NCI-H2227 (cell line): Measurements from ENCODE around the gene BMP10.

Source experiments
- DNase-seq: peaks from one replicate; lab custom pipeline; 2025; ENCODE audit not compliant: unreplicated experiment; lab: John Stamatoyannopoulos, UW

BMP10 gene, protein sequence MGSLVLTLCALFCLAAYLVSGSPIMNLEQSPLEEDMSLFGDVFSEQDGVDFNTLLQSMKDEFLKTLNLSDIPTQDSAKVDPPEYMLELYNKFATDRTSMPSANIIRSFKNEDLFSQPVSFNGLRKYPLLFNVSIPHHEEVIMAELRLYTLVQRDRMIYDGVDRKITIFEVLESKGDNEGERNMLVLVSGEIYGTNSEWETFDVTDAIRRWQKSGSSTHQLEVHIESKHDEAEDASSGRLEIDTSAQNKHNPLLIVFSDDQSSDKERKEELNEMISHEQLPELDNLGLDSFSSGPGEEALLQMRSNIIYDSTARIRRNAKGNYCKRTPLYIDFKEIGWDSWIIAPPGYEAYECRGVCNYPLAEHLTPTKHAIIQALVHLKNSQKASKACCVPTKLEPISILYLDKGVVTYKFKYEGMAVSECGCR

DNA sequence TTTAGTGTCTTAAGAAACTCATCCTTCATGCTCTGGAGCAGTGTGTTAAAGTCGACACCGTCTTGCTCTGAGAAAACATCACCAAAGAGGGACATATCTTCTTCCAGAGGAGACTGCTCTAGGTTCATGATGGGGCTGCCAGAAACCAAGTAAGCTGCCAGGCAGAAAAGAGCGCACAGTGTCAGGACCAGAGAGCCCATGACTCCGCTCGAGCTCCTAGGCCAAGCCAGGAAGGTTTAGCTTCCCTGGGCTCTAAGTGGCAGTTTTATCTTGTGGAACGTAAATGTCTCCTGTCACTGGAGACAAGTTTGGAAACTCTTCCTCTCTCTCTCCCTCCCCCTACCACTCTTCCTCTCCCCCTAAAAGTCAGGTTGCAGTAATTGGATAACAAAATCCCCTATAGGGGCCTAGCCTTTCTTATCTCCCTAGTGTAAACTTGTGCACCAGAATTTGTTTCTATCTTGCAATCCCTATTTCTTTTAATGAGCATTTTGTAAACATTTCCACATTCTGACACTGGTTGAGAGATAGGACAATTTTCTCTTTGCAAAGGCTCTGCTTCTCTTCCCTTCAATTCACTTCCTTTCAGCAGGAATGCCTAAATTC is at the start of gene BMP10:
Gene BMP10, minus strand, starts transcription at position 239 of the 606 bp plus-strand sequence. Its CDS starts 39 bp downstream, at position 200.
- DNase-seq = no peak

DNA sequence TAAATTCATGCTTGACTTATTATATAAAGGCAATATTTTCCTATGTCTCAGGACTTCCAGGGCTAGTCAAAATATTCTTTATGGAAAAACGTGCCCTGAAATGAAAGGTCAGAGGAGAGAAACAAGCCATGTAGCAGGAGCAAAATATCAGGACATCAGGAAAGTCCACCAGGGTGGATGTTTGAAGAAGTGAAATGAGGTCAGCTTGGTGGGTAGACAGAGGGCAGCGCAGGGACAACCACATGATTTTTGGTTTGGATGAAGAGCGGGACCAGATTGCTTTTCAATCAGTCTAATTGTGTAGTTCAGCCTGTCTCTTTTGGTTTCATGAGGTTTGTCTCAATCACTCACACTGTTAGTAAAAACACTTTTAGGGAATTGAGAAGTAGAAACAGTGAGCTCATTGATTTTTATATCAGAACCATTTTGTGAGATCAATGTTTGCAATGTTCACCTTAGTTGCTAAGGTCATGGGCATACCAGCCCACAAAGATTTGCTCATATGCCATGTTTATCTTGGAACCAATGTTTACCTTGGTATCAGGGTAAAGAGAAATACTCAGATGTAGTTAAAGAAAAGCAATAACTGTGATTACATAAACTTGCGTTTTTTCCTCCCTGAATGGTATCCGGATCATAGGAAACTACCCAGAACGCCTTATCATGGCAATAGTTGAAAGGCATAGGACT is 49.4 kb upstream of the BMP10 start:
- no peak for DNase-seq

DNA sequence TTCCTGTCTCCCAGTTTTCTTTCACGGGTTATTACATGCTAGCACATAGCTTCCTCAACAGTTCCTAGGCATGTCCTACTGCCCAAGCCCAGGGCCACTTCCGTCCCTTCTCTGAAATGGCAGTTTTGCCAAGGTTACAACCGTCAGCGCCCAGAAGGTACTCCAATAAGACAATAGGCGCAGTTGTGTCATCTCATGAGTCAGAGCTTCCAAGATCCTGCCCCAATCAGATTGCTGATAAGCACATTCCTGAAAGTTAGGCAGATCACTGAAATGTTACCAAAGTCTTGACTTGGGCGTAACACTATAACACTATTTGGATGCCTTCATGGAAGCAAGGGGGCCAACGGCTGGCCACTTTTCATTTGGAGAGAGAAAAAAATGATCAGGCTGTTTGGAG is 47.3 kb upstream of the BMP10 start:
- no peak for DNase-seq

DNA sequence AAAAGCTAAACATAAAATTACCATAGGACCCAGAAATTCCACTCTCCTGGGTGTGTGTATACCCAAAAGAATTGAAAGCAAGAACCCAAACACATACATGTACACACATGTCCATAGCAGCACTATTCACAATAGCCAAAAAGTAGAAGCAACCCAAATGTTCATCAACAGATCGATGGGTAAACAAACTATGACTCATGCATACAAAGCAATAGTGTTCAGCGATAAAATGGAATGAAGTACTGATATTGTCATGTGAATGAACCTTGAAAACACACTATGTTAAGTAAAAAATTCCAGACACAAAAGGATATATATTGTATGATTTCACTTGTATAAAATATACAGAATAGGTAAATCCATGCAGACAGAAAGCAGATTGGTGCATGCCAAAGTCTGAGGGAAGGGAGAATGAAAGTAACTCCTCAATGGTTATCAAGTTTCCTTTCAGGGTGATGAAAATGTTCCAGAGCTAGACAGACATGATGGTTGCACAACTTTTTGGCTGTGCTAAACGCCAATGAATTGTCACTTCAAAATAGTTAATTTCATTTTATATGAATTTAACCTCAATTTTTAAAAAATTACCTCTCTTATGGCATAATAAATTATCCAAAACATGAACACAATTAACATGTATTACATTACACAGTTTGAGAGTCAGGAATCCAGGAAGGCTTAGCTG is 46.0 kb upstream of the BMP10 start:
- DNase-seq = no peak

DNA sequence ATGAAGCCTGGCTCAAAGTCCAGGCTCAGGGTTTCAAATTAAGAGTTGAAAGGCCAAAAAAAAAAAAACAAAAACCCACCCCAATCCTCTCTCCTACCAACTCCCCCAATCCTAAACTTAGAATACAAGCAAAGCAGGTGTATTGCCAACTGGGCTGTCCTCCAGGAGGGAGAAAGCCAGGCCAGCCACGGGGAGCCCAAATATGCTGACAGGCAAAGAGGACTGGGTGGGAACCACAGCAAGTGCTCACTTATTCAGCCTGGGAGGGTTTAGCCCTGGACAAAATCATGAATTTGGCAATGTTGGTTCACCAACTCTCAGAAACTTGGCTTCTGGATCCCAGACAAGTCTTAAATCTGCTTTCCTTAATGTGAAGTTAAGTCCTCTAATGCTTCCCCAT is 45.0 kb upstream of the BMP10 start:
- DNase-seq = no peak

DNA sequence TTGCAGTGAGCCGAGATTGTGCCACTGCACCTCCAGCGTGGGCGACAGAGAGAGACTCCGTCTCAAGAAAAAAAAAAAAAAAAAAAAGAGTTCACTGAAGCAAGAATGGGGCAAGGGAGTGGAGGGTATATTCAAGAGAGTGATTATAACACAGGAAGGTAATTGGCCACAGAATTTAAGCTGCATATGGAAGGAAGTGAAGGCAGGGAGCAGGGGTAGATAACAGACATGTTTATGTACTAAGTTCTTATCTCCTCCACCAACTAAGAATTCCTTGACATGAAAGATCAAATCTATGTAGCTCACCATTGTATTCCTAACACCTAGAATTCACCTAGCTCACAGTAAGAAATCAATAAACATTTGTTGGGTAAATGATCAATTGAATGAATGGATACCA is 44.2 kb upstream of the BMP10 start:
- DNase-seq = no peak

DNA sequence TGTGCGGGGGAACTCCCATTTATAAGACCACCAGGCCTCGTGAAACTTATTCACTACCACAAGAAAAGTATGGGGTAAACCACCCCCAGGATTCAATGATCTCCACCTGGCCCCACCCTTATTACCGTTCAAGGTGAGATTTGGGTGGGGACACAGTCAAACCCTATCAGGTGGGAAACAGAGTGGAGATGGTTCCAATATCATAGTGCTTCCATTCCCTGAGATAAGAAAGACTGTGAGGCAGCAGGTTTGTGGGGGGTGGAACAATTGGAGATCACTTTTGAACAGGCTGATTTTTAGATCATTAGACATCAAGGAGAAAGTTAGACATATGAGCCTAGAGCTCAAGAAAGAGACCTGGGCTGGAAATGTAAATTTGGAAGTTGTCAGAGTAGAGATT is 42.2 kb upstream of the BMP10 start:
- DNase-seq = no peak

DNA sequence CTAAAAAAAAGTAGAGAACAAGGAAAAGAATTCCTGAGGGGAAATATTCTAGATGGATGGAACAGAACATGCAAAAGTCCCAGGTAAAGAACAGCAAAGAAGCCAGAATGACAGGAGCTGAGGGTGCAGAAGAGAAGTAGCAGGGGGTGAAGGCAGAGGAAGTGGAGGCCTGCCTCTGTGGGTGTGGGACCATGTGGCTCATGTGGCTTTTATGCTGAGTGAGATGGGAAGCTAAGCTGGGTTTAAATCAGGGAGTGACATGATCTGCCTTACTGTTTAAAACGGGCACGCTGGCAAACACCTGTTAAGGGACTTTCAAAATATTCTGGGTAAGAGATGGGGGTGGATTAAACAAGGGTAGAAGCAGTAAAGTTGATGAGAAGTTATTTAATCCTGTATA is 41.5 kb upstream of the BMP10 start:
- DNase-seq = no peak

DNA sequence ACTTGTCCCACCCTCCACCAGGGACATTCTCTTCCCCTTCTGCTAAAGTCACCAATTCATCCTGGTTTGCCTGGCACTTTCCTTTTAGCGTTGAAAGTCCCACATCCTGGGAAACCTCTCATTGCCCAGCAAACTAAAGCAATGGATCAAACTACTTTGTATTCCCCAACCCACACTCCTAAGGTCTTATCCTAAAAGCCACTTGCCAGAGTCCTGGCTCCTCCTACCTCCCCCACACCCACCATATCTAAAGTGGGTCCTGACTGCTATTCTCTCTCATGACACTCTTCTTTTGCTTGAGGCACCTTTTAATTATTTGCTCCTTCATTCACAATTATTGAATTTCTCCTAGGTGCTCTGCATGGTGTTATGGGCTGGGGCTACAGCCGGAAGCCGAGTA is 40.9 kb upstream of the BMP10 start:
- DNase-seq = no peak

DNA sequence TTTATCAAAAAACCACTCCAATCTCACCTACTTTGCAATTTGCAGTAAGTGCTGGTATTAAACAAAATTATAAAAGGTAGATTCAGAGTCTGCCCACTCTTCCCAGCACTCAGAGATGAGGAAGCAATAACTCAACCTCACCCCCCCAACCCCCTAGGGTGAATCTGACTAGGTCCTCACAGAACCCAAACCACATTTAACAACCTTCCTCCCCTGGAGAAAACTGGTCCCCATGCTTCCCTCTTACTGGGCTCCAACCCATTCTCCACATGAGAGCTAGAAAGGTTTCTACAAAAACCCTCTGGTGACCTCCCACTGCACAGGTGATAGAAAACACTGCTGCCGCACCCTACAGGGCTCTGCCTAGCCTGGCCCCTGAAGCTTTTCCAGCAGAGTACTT is 40.5 kb upstream of the BMP10 start:
- no peak for DNase-seq

DNA sequence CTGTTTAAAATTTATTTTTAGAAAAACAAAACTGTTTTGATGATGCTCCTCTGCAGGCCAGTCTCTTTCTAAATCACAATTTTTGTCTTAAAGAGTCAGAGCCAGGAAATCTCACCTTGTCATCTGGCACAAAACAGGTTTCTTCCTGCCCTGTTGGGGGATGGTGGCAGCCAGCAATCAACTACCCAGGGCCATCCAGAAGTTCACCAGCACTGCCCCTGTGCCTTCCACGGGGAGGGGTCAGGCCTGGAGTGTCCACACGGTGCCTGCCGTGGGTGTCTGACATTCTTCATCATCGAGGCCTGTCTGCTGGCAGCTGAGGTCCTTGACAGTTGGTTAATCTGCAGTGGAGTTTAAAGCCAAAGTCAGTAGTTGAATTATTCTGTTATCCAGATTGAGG is 40.0 kb upstream of the BMP10 start:
- DNase-seq = no peak

DNA sequence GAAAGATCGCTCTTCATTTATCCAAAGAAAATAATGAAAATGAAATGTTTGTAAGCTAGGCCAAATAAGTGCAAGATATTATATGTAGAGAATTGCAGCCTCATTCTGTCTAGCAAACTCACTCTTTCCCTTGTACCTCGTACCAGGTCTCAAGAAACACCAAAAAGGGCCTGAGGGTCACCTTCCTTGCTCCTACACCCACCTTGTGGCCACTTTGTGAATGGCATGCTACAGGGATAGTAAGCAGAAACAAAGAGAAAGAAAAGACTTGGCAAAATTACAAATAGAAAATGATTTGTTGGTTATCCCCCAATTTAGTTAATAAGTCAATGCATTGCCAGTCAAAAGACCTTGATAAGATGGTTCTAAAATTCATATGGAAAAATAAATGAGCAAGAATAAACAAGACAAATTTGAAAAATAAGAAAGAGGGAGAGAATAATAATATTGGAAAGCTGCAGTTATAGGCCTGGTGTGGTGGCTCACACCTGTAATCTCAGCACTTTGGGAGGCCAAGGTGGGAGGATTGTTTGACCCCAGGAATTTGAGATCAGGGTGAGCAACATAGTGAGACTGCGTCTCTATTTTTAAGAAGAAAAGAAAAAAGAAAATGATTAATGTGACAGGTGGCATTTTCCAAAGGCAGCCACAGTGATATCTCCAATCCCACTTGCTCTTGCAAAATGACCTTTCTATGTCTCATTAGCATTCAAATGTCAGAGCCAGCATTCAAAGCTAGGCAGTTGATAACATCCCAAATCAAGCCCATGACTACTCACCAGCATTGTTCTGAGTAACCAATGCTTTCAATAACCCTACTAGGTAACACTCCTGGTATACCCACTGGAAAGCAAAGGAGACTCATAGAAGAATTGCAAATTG is 38.8 kb upstream of the BMP10 start:
- DNase-seq = peak; percentile 57

DNA sequence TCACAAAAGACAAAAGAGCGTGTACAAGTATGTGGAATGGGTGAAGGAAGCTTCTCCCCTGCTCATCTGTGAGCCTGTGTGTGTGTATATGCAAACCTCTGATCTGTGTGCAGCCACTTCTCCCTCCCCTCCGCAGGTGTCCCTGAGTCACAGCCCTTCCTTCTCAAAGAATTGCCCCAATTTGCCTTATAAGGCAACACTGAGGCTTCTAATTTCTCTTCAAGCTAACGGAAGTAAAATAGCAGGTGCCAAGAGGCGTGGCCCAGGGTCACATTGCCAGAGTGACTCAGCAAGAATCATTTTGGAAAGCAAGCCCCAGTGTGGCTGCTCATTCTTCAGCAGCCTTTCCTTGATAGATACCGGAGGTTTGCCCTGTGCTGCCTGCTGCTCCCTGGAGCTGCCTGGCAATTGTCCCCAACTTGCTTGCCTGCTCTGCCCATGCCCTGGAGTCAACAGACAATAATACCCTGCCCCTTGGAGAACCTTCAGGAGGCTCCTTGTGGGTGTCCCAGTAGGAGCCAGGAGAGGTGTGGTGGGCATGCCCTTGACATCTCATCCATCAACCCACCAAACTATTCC is 37.3 kb upstream of the BMP10 start:
- DNase-seq = peak; percentile 55

DNA sequence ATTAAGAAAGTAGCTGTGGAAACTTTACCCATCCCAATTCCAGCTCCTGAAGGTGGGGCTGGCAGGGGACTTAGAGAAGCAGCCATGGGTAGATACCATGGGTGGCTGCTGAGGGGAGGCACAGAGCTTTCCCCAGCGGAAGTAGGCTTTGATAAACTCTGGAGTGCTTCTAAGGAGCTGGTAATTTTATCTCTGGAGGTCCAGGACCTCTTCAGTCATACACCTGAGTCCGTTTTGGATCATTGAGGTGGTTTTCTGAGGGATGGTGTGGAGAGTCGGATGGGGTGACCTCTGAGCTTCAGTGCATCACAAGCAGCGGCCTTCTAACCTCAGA is 36.7 kb upstream of the BMP10 start:
- DNase-seq = no peak

DNA sequence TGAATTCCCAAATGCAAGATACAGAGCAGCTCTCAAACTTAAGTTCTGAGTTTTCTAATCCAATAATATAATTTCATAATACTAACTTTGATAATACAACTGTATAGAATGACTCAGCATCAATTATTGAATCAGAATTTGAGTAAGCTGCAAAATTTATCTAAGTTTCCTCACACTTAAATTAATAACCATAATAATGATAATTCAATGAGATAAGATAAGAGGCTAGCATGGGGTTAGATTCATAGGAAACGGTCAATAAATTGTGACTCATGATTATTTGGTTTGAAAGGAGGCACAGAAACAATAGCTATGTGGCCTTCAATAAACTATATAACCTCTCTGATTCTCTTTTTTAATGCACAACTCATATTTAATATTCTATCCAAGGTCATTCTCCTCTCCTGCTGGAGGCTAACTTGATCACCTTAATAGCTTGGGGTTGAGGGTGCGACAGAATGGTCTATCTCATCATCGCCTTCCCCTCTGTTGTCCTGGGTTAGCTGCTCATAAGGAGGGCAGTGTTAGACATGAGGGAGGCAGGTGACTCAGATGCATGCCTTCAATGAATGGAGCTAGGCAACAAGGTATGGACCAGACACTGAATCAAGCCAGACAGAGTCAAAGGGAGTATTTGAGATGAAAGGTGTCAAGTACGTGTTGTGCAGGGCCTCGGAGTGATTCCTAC is 36.2 kb upstream of the BMP10 start:
- no peak for DNase-seq

DNA sequence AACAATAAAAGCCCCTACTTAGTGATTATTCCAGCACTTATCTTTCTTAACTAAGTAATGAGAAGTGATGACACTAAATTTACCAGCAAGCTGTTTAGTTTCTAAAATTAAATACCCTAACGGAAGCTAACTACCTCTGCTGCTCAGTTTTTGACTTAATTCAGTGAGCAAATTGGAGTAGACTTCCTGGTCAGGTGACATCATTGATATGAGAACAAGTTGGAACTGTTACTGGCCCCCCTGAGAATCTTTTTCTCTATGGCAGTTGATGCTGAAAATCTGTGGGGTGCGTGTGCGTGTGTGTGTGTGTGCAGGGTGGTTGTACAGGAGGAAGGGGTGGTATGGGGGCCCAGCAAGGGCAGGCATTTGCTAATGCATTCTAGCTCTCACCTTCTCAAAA is 35.5 kb upstream of the BMP10 start:
- no peak for DNase-seq

DNA sequence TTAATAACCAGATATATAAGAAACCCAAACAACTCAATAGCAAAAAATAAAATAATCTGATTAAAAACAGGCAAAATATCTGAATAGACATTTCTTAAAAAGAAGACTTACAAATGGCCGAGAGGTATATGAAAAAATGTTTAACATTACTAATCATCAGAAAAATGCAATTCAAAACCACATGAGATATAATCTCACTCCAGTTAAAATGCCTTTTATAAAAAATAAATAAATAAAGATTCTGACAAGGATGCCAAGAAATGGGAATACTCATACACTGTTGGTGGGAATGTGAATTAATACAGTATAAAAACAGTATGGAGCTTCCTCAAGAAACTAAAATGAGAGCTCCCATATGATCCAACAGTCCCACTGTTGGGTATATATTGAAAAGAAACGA is 33.9 kb upstream of the BMP10 start:
- no peak for DNase-seq

DNA sequence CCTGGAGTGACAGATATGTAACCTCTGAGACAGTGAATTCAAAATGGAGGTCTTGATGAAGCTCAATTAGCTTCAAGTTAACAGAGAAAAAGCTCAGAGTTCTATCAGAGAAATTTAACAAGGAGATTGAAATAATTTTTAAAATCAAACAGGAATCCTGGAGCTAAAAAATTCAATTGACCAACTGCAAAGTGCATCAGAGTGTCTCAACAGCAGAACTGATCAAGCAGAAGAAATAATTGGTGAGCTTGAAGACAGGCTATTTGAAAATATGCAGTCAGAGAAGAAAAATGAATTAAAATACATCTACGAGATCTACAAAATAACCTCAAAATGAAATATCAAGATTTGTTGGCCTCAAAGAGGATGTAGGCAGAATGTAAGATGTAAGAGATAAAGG is 30.4 kb upstream of the BMP10 start:
- DNase-seq = no peak

DNA sequence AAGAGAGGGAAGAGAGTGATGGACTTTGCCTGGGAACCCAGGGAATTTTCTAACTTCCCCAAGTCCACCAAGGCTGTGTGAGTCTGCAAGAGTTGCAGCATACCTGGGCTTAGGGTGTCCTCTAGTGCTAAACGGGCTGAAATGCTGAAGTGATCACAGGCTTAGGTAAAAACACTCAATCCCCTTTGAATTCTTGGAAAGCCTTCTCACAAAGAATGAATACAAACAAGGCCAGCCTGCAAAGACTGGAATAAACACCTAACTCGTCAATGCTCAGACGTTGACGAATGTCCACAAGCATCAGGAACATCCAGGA is 30.0 kb upstream of the BMP10 start:
- DNase-seq = no peak
